Neuronal stem cell (in vitro differentiated cells): ENCODE data around the gene DIAPH2.

ENCODE experiments used
- DNase-seq: peaks from one replicate; pipeline ENCODE4 v3.0.0-alpha.2; 2013; ENCODE audit warnings: low spot score
- H2AFZ ChIP-seq: one replicate; pipeline ENCODE4 v1.6.1; 2013; ENCODE audit warnings: mild to moderate bottlenecking, low read length, inconsistent platforms
- H2AK5ac ChIP-seq: 2 replicates; pipeline ENCODE4 v1.6.1; 2013; ENCODE audit warnings: low read depth, mild to moderate bottlenecking, inconsistent platforms, low read length, moderate library complexity, mixed read lengths
- H2BK120ac ChIP-seq: 2 replicates; pipeline ENCODE4 v1.6.1; 2013; ENCODE audit warnings: low read depth, mild to moderate bottlenecking, inconsistent platforms, low read length, moderate library complexity, mixed read lengths
- H2BK12ac ChIP-seq: one replicate; pipeline ENCODE4 v1.6.1; 2013; ENCODE audit warnings: low read length, inconsistent platforms
- H2BK15ac ChIP-seq: 2 replicates; pipeline ENCODE4 v1.6.1; 2013; ENCODE audit warnings: mild to moderate bottlenecking, low read length, inconsistent platforms, mixed read lengths
- H2BK5ac ChIP-seq: one replicate; pipeline ENCODE4 v1.6.1; 2013; ENCODE audit warnings: inconsistent platforms, mild to moderate bottlenecking, low read length, moderate library complexity
- H3K14ac ChIP-seq: one replicate; pipeline ENCODE4 v1.6.1; 2013; ENCODE audit warnings: low read length, inconsistent platforms
- H3K18ac ChIP-seq: 2 replicates; pipeline ENCODE4 v1.6.1; 2013; ENCODE audit warnings: low read length, inconsistent platforms
- H3K23ac ChIP-seq: 2 replicates; pipeline ENCODE4 v1.6.1; 2013; ENCODE audit warnings: low read depth, mild to moderate bottlenecking, mixed read lengths, low read length, inconsistent platforms; ENCODE audit not compliant: poor library complexity
- H3K27ac ChIP-seq: replicated peaks from 3 replicates; pipeline ENCODE4 v1.5.1; 2013; ENCODE audit warnings: low read length, inconsistent platforms
- H3K27me3 ChIP-seq, 3 experiments: 2 replicates each; pipeline ENCODE4 v1.6.1; 2013; ENCODE audit warnings: low read length in 3 of 3, mild to moderate bottlenecking in 2 of 3, inconsistent platforms in 1 of 3, low read depth in 1 of 3, mixed read lengths in 1 of 3, moderate library complexity in 1 of 3; ENCODE audit not compliant: control insufficient read depth in 3 of 3, insufficient read depth in 3 of 3
- H3K36me3 ChIP-seq, 2 donors: replicated peaks in 1 of 2; 2 replicates each; pipeline ENCODE4 v1.6.1; 2013; ENCODE audit warnings: low read length in 2 of 2; ENCODE audit not compliant: control insufficient read depth in 2 of 2, insufficient read depth in 2 of 2
- H3K4ac ChIP-seq: 2 replicates; pipeline ENCODE4 v1.6.1; 2013; ENCODE audit warnings: inconsistent platforms, mild to moderate bottlenecking, low read length, moderate library complexity
- H3K4me1 ChIP-seq, 2 donors: 1 replicate in 1 of 2; 2 replicates in 1 of 2; pipeline ENCODE4 v1.6.1; 2013; ENCODE audit warnings: low read length in 2 of 2, low read depth in 1 of 2; ENCODE audit not compliant: control insufficient read depth in 2 of 2, insufficient read depth in 1 of 2
- H3K4me2 ChIP-seq: one replicate; pipeline ENCODE4 v1.6.1; 2013; ENCODE audit warnings: mild to moderate bottlenecking, low read length, inconsistent platforms; ENCODE audit not compliant: insufficient read depth, poor library complexity, severe bottlenecking
- H3K4me3 ChIP-seq, 2 donors: 2 replicates each; pipeline ENCODE4 v1.5.1; 2013; ENCODE audit warnings: low read length in 2 of 2, mild to moderate bottlenecking in 2 of 2, inconsistent platforms in 1 of 2, moderate library complexity in 1 of 2
- H3K79me1 ChIP-seq: one replicate; pipeline ENCODE4 v1.6.1; 2013; ENCODE audit warnings: low read depth, mild to moderate bottlenecking, inconsistent platforms, low read length, moderate library complexity
- H3K9ac ChIP-seq: one replicate; pipeline ENCODE4 v1.6.1; 2013; ENCODE audit warnings: mild to moderate bottlenecking, low read depth, low read length, inconsistent platforms; ENCODE audit not compliant: poor library complexity
- H3K9me3 ChIP-seq, 2 donors: replicated peaks in 1 of 2; 2 replicates each; pipeline versions ENCODE3 to v1.6.1; 2013; ENCODE audit warnings: low read length in 2 of 2, mild to moderate bottlenecking in 2 of 2, inconsistent platforms in 1 of 2, low read depth in 1 of 2, mixed read lengths in 1 of 2, moderate library complexity in 1 of 2; ENCODE audit not compliant: control insufficient read depth in 2 of 2, insufficient read depth in 1 of 2
- H4K8ac ChIP-seq: one replicate; pipeline ENCODE4 v1.6.1; 2013; ENCODE audit warnings: low read depth, mild to moderate bottlenecking, inconsistent platforms, low read length, moderate library complexity
- H4K91ac ChIP-seq: one replicate; pipeline ENCODE4 v1.6.1; 2013; ENCODE audit warnings: low read length, low read depth, mild to moderate bottlenecking, inconsistent platforms; ENCODE audit not compliant: poor library complexity
- WGBS, 2 donors: extraction: QIAGEN DNeasy Blood & Tissue Kit; methylation state at CpG; one replicate each; pipeline ENCODE4 v1.1.7; 2013; ENCODE audit warnings: missing lambda C conversion rate in 2 of 2, mixed read lengths in 1 of 2; ENCODE audit not compliant: insufficient read length in 2 of 2, insufficient replicate concordance in 1 of 2; ENCODE audit errors: extremely low coverage in 2 of 2; 5-methylcytosine and 5-hydroxymethylcytosine counted together

Gene DIAPH2

DNA sequence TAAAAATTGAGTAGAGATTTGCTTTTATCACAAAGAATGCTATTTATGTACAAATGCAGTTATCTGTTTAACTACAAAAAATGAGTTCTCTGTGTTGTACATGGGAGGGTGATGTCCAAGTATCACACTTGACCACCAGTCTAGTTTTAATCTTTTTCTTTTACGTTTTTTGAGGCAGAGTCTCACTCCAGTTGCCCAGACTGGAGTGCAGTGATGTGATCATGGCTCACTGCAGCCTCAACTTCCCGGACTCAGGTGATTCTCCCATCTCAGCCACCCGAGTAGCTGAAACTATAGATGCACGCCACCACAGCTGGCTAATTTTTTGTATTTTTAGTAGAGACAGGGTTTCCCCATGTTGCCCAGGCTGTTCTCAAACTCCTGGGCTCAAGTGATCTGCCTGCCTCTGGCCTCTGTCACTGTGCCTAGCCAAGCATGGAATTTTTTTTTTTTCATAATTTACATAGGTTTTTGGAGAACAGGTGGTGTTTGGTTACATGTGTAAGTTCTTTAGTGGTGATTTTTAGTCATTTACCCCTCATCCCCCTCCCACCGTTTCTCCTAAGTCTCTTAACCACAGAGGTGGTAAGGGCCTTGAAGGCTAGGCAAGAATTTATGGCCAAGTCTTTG lies 151.1 kb downstream of the DIAPH2 start:
- Histone ChIP-seq H3K27ac (no peak overlapping the region), H2BK5ac (no peak overlapping the region), H3K4me3 (no peak overlapping the region), H2BK120ac (no peak overlapping the region), H3K27me3 (no peaks in the 10 kb centered on the region), H3K14ac (no peak overlapping the region), H4K8ac (no peak overlapping the region), H3K4me2 (no peak overlapping the region), H3K36me3 (no peaks in the 10 kb centered on the region), H3K23ac (no peak overlapping the region), H3K18ac (no peak overlapping the region), H3K9me3 (no peaks in the 10 kb centered on the region), H3K9ac (no peak overlapping the region), H3K4me1 (no peaks in the 10 kb centered on the region), H2AK5ac (no peak overlapping the region), H2BK15ac (no peak overlapping the region), H3K79me1 (no peaks in the 10 kb centered on the region), H3K4ac (no peak overlapping the region), H2AFZ (no peak overlapping the region), H4K91ac (no peak overlapping the region), H2BK12ac (no peak overlapping the region)
- no peak for DNase-seq
- WGBS, 2 donors, result no CpG with 5 or more reads among the region's 5 CpGs

DNA sequence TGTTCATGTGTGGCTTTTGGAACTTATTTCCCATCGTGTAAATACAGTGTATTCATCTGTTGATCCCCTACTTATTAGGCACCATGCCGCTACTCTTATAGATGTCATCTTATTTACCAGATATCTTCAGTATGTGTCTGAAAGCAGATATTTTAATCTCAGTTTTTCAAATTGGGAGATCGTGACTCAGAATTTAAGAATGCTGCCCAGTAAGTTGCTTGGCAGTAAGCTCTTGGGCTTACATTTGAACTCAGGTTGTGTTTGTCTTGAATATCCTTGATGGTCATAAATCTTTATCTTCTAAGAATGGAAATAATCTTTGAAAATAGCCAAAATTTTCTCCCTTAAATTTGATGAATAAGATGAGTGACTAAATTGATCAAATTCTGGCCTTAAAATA lies 153.2 kb downstream of the DIAPH2 start:
- no peak for DNase-seq
- no CpG with 5 or more reads among the region's 3 CpGs for WGBS, 2 donors
- H3K4ac ChIP-seq, result no peak overlapping the region
- no peaks in the 10 kb centered on the region for H3K79me1 ChIP-seq
- no peak overlapping the region for H2BK5ac ChIP-seq
- no peak overlapping the region for H2AK5ac ChIP-seq
- no peak overlapping the region for H2BK120ac ChIP-seq
- H3K23ac ChIP-seq, result no peak overlapping the region
- H3K4me1 ChIP-seq, result no peaks in the 10 kb centered on the region
- H4K8ac ChIP-seq, result no peak overlapping the region
- no peaks in the 10 kb centered on the region for H3K36me3 ChIP-seq
- H4K91ac ChIP-seq, result no peak overlapping the region
- no peak overlapping the region for H2BK15ac ChIP-seq
- H2BK12ac ChIP-seq, result no peak overlapping the region
- no peak overlapping the region for H3K27ac ChIP-seq
- H3K14ac ChIP-seq, result no peak overlapping the region
- no peak overlapping the region for H3K18ac ChIP-seq
- no peaks in the 10 kb centered on the region for H3K9me3 ChIP-seq
- no peak overlapping the region for H3K4me2 ChIP-seq
- H2AFZ ChIP-seq, result no peak overlapping the region
- H3K27me3 ChIP-seq, result no peaks in the 10 kb centered on the region
- no peak overlapping the region for H3K4me3 ChIP-seq
- H3K9ac ChIP-seq, result no peak overlapping the region

DNA sequence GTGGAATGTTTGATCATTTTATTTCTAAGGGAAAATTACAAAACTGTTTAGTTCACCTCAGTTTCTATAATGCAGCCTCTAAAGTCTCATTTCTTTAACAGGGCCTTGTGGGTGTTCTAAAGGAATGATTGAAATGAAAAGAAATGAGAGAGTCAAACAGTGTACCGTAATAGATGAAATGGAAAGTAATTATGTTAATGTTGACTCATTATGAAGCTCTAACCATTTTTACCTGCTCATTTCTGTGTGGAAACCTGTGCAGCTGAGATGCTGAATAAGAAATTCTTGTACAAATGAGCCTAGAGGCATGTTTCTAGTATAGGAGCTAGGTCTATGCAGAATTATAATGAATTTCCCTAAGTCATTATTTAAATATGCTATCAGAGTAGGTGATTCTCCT lies 153.9 kb downstream of the DIAPH2 start:
- H3K9me3 ChIP-seq, result no peaks in the 10 kb centered on the region
- H3K27me3 ChIP-seq, result no peaks in the 10 kb centered on the region
- H3K27ac ChIP-seq, result no peak overlapping the region
- H4K8ac ChIP-seq, result no peak overlapping the region
- H4K91ac ChIP-seq, result no peak overlapping the region
- no CpG with 5 or more reads among the region's 1 CpG for WGBS, 2 donors
- H3K79me1 ChIP-seq, result no peaks in the 10 kb centered on the region
- H3K14ac ChIP-seq, result no peak overlapping the region
- H3K4ac ChIP-seq, result no peak overlapping the region
- H2BK15ac ChIP-seq, result no peak overlapping the region
- no peak for DNase-seq
- no peak overlapping the region for H2BK120ac ChIP-seq
- no peak overlapping the region for H2BK12ac ChIP-seq
- no peak overlapping the region for H2AK5ac ChIP-seq
- H3K18ac ChIP-seq, result no peak overlapping the region
- H3K23ac ChIP-seq, result no peak overlapping the region
- no peak overlapping the region for H2AFZ ChIP-seq
- H3K9ac ChIP-seq, result no peak overlapping the region
- no peak overlapping the region for H2BK5ac ChIP-seq
- H3K4me1 ChIP-seq, result no peaks in the 10 kb centered on the region
- H3K4me3 ChIP-seq, result no peak overlapping the region
- H3K4me2 ChIP-seq, result no peak overlapping the region
- H3K36me3 ChIP-seq, result no peaks in the 10 kb centered on the region

DNA sequence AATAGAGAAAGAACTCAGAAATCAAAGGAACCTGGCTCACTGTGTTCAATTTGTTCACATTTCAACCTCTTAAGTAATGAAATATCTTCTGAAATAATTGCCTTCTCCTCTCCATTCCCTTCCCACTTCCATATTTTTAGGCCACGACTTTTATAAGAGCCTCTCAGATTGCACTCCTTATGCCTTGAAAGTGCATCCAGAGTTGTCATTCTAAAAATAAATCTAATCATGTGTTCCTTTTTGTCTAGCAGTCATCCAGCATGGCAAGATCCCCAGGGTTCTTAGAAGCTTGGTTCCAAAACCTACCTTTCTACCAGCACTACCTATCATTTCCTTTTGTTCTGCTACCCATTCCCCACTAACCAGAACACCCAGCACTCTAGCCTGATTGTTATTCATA lies 156.7 kb downstream of the DIAPH2 start:
- Histone ChIP-seq H3K27ac (no peak overlapping the region), H3K9me3 (no peaks in the 10 kb centered on the region), H3K18ac (no peak overlapping the region), H3K4me1 (no peaks in the 10 kb centered on the region), H3K79me1 (no peaks in the 10 kb centered on the region), H4K91ac (no peak overlapping the region), H2BK12ac (no peak overlapping the region), H2AFZ (no peak overlapping the region), H3K27me3 (no peaks in the 10 kb centered on the region), H3K9ac (no peak overlapping the region), H2BK5ac (no peak overlapping the region), H3K23ac (no peak overlapping the region), H3K4me2 (no peak overlapping the region), H3K4ac (no peak overlapping the region), H3K4me3 (no peak overlapping the region), H2BK15ac (no peak overlapping the region), H2AK5ac (no peak overlapping the region), H4K8ac (no peak overlapping the region), H3K14ac (no peak overlapping the region), H3K36me3 (no peaks in the 10 kb centered on the region), H2BK120ac (no peak overlapping the region)
- WGBS, 2 donors, result no CpG with 5 or more reads among the region's 1 CpG
- no peak for DNase-seq
